ENCODE data around the gene KCNIP1.

DNA sequence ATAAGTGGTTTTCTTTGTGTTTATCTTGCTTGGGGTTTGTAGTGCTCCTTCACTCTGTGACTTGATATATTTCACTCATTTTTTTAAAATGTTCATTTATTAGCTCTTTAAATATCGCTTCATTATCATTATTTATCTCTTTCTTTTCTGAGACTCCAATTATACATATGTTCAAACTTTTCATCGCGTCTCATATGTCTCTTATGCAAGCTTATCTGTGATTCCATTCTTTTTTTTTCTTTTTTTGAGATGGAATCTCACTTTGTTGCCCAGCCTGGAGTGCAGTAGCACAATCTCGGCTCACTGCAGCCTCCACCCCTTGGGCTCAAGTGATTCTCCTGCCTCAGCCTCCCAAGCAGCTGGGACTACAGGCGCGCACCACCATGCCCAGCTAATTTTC lies 205.8 kb downstream of the KCNIP1 start:
- TF ChIP-seq, protein P1, sequence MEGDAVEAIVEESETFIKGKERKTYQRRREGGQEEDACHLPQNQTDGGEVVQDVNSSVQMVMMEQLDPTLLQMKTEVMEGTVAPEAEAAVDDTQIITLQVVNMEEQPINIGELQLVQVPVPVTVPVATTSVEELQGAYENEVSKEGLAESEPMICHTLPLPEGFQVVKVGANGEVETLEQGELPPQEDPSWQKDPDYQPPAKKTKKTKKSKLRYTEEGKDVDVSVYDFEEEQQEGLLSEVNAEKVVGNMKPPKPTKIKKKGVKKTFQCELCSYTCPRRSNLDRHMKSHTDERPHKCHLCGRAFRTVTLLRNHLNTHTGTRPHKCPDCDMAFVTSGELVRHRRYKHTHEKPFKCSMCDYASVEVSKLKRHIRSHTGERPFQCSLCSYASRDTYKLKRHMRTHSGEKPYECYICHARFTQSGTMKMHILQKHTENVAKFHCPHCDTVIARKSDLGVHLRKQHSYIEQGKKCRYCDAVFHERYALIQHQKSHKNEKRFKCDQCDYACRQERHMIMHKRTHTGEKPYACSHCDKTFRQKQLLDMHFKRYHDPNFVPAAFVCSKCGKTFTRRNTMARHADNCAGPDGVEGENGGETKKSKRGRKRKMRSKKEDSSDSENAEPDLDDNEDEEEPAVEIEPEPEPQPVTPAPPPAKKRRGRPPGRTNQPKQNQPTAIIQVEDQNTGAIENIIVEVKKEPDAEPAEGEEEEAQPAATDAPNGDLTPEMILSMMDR (IDR thresholded peaks at IDR 0.05), result no peak
- TF ChIP-seq POLR2A (IDR thresholded peaks at IDR 0.05), result no peak

Data from gastroesophageal sphincter (tissue), 3 donors.